BLaER1 treated with 17β-estradiol and CSF1 and Interleukin-3, amounts not matched to agents 10 nM and 100 nM (cell line): Measurements from ENCODE around the gene RNF166.

ENCODE experiments used
- H3K27ac ChIP-seq, 11 experiments: shearing (Covaris generic); formaldehyde crosslinking; 2 replicates each; pipeline ENCODE4 v1.8.1; 2022
- H3K27me3 ChIP-seq, 11 experiments: shearing (Covaris generic); formaldehyde crosslinking; 2 replicates each; pipeline ENCODE4 v1.8.1; 2022
- H3K36me3 ChIP-seq, 11 experiments: shearing (Covaris generic); formaldehyde crosslinking; 2 replicates each; pipeline ENCODE4 v1.8.1; 2022
- H3K4me1 ChIP-seq, 10 experiments: shearing (Covaris generic); formaldehyde crosslinking; 2 replicates each; pipeline ENCODE4 v1.8.1; 2022
- H3K4me2 ChIP-seq, 11 experiments: shearing (Covaris generic); formaldehyde crosslinking; 2 replicates each; pipeline ENCODE4 v1.8.1; 2022
- H3K4me3 ChIP-seq, 10 experiments: shearing (Covaris generic); formaldehyde crosslinking; 2 replicates each; pipeline ENCODE4 v1.8.1; 2022
- H3K9ac ChIP-seq, 11 experiments: shearing (Covaris generic); formaldehyde crosslinking; 2 replicates each; pipeline ENCODE4 v1.8.1; 2022
- H3K9me3 ChIP-seq, 11 experiments: shearing (Covaris generic); formaldehyde crosslinking; replicated peaks in 1 of 11; 2 replicates each; pipeline ENCODE4 v1.8.1; 2022
- H4K20me1 ChIP-seq, 11 experiments: shearing (Covaris generic); formaldehyde crosslinking; 2 replicates each; pipeline ENCODE4 v1.8.1; 2022
- Cebpa-rat ChIP-seq, 11 experiments: shearing (Covaris generic); IDR thresholded peaks; 2 replicates each; pipeline ENCODE4 v1.8.1; 2022

RNF166 gene, protein sequence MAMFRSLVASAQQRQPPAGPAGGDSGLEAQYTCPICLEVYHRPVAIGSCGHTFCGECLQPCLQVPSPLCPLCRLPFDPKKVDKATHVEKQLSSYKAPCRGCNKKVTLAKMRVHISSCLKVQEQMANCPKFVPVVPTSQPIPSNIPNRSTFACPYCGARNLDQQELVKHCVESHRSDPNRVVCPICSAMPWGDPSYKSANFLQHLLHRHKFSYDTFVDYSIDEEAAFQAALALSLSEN

DNA sequence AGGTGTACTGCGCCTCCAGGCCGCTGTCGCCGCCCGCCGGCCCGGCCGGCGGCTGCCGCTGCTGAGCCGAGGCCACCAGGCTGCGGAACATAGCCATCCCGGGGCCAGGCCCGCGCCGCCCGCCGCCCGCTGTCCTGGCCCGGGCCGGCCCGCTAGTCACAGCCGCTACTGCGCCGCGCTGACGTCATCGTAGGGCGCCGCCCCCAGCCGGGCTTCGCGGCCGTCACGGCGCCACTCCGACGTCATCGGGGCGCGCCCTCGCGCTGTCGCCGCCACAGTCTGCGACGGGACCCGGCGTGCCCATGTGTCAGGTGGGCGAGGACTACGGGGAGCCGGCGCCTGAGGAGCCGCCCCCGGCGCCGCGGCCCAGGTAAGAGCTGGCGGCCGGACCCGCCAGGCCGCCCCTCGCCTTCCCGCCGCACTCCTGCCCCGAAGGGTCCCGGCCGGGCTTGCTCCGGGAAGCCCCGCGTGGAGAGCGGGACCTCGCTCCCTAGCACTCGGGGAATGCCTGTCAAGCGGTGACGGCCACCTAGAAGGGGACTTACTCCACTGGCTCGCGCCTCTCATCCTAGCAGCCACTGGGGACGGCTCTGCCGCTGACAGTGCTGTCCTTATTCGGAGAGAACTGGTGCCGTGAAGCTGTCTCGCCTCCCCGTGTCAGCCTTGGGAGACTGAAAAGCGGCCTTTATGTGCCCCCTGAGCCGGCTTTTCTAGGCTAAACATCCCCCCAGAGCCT, at the start of gene RNF166, which contains the start of gene CTU2:
RNF166 (minus strand) TSS at position 180 of the 736 bp plus-strand sequence; CDS start at position 97, 83 bp downstream.
CTU2 (plus strand) TSS at position 275 of the 736 bp plus-strand sequence; CDS start at position 303, 28 bp downstream.
- peak within 1 kb of the TSS; percentile 81 to 95 (median 89) for H3K9ac ChIP-seq
- peak within 1 kb of the TSS; percentile 85 to 99 (median 94) for H3K4me3 ChIP-seq
- peaks cover 0 to 70% (median 50%) of the 10 kb centered on the region in 11 experiments; a peak in 19 of 22 replicates for H4K20me1 ChIP-seq
- peak within 1 kb of the TSS; percentile 80 to 96 (median 88) for H3K27ac ChIP-seq
- peaks cover 0 to 26% (median 19%) of the 10 kb centered on the region in 11 experiments; a peak in 13 of 22 replicates for H3K27me3 ChIP-seq
- no peaks in the 10 kb centered on the region for H3K9me3 ChIP-seq
- TF ChIP-seq Cebpa-rat (IDR thresholded peaks at IDR 0.05) = no peak
- peaks cover 55 to 84% (median 67%) of the 10 kb centered on the region in 10 experiments for H3K4me1 ChIP-seq
- H3K36me3 ChIP-seq = peaks cover 0 to 46% (median 20%) of the 10 kb centered on the region in 11 experiments; a peak in 19 of 22 replicates
- peak within 1 kb of the TSS; percentile 96 to 100 (median 99) for H3K4me2 ChIP-seq

DNA sequence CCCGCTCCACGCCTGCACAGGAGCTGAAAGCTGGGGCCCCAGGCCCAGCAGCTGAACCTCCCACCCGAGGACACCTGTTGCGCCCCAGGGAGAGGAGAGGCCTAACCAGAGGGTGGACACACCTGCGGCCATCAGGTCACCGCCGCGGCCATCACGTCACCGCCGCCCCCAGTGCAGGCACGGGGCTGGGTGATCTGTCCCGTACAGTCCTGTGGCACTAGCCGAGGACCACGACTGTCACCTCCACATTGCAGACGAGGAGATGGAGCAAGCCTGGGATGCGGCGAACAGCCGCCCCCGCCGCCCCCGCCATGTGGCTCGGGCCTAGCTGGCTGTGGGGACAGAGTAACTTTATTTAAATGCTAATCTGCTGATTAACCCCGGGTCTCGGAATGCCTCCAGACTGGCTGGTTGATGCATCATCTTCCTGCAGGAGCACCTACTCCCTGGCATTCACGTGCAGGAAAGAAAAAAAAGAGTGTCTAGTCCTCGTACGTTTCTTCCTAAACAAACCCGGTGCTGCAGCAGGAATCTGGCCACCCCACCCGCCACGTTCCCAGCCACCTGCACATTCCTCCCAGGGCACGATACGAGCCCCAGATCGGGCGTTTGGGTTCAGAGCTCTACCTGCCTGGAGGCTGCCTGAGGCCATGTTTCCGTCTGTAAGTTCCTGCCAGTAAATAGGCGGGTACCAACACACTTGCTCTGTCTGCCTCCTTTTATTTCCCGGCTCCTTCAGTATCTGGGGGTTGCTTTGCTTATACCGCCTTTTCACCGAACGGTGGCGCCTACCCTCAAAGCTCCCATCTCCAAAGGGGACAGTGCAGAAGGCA, 48.9 kb upstream of the RNF166 start:
- peak overlapping the region in 7 of 11 experiments; percentile 24 to 50 (median 39); a peak in 9 of 22 replicates for H3K9ac ChIP-seq

DNA sequence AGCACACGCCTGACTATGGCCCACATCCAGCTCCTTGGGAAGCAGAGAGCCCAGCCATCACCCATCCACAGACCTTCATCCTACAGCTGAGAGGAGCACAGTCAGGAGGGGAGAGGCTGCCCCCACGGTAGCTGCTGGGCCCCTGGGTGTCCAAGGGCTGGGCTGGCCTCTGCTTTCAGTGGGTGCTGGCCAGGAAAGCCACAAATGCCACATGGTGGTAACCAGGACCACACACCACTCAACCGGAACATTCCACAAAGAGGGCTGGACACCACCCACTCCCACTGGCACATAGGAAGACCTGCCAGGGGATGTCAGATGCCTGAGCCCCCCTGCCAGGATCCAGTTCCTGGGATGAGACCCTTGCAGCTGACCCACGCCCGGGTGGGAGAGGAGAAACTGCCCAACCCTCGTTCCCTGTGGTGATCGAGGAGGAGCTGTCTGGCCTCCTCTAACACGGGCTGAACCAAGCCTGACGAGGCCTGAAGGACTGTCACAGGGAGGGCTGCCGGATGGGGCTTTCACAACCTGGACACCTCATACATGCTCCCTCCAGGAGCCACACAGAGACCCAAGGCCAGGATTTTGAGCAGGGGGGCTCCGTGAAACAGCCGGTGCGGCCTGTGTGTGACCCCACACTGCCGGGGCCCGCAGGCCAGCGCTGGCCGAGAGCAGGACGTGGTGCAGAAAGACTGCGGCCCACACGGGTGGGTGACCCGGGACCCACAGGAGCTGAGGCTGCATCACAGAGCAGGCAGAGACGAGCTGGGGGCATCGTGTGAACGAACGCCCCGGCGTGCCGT, 48.1 kb upstream of the RNF166 start:
- peaks cover 87 to 97% (median 95%) of the 10 kb centered on the region in 11 experiments for H4K20me1 ChIP-seq
- H3K4me2 ChIP-seq = peak overlapping the region; percentile 16 to 65 (median 51); a peak in 21 of 22 replicates
- H3K9ac ChIP-seq = peak overlapping the region in 10 of 11 experiments; percentile 5 to 50 (median 39); a peak in 14 of 22 replicates
- H3K4me3 ChIP-seq = no peak overlapping the region
- peaks cover 4 to 58% (median 17%) of the 10 kb centered on the region in 11 experiments; a peak in 17 of 22 replicates for H3K36me3 ChIP-seq
- H3K27ac ChIP-seq = peak overlapping the region in 3 of 11 experiments; percentile 0 to 47 (median 17); a peak in 3 of 22 replicates
- no peaks in the 10 kb centered on the region for H3K27me3 ChIP-seq
- peaks cover 0 to 5% (median 0%) of the 10 kb centered on the region in 11 experiments; a peak in 2 of 22 replicates for H3K9me3 ChIP-seq
- peaks cover 36 to 89% (median 80%) of the 10 kb centered on the region in 10 experiments for H3K4me1 ChIP-seq
- no peak for TF ChIP-seq Cebpa-rat (IDR thresholded peaks at IDR 0.05)

More for the DNA sequence above, 48.9 kb upstream of the RNF166 start:
- Histone ChIP-seq H3K27ac (peak overlapping the region in 1 of 11 experiments; percentile 47; a peak in 1 of 22 replicates), H3K4me1 (peaks cover 44 to 95% (median 85%) of the 10 kb centered on the region in 10 experiments), H3K4me2 (peak overlapping the region; percentile 16 to 65 (median 51); a peak in 16 of 22 replicates), H3K4me3 (no peak overlapping the region), H3K27me3 (no peaks in the 10 kb centered on the region), H3K36me3 (peaks cover 4 to 54% (median 17%) of the 10 kb centered on the region in 11 experiments; a peak in 17 of 22 replicates), H4K20me1 (peaks cover 93 to 97% (median 96%) of the 10 kb centered on the region in 11 experiments), H3K9me3 (peaks cover 0 to 5% (median 0%) of the 10 kb centered on the region in 11 experiments; a peak in 2 of 22 replicates)
- no peak for TF ChIP-seq Cebpa-rat (IDR thresholded peaks at IDR 0.05)

DNA sequence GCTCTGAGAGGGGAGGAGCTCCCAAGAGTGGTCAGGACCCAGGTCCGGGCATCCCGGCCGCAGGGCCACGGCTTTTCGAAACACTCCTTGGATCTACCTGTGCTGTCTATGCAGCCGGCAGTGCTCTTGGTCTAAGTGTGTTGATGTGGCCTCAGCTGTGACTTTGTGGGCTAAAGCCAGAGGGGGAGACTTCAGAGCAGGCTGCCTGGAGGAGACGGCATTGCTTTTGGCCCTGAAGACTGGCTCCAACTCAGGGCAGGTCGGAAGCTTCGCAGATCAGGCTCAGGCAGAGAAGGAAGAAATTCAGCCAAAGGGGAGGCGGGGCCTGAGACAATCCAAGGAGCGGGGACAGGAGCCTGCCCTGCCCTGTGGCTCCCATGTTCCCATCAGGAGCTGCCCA, 47.4 kb upstream of the RNF166 start:
- peak overlapping the region in 2 of 11 experiments; percentile 17 to 47; a peak in 1 of 22 replicates for H3K27ac ChIP-seq
- 0 out of 22 replicates have a peak, but pooled peaks cover 0 to 1% (median 0%) of the 10 kb centered on the region in 11 experiments for H3K9me3 ChIP-seq
- peaks cover 30 to 84% (median 75%) of the 10 kb centered on the region in 10 experiments for H3K4me1 ChIP-seq
- H3K4me3 ChIP-seq = no peak overlapping the region
- peaks cover 4 to 56% (median 14%) of the 10 kb centered on the region in 11 experiments; a peak in 18 of 22 replicates for H3K36me3 ChIP-seq
- H3K9ac ChIP-seq = peak overlapping the region in 8 of 11 experiments; percentile 5 to 50 (median 39); a peak in 7 of 22 replicates
- H4K20me1 ChIP-seq = peaks cover 80 to 97% (median 91%) of the 10 kb centered on the region in 11 experiments
- H3K27me3 ChIP-seq = no peaks in the 10 kb centered on the region
- H3K4me2 ChIP-seq = peak overlapping the region in 8 of 11 experiments; percentile 35 to 65 (median 54); a peak in 13 of 22 replicates
- TF ChIP-seq Cebpa-rat (IDR thresholded peaks at IDR 0.05) = no peak

DNA sequence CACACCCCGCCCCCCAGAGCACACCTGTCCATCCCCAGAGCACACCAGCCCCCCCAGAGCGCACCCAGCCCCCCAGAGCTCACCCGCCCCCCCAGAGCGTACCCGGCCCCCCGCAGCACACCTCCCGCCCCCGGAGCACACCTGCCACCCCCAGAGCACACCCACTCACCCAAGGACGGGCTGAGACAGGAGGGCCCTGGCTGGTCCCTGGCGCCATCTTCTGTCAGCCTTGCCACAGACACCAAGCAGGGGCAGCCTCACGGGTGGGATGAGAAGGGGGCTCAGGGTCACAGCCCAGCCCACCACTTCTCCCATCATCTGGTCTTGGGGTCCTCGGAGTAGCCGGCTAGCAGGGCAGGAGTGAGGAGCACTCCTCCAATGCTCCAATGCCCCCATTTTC, 47.0 kb upstream of the RNF166 start:
- Histone ChIP-seq H3K27me3 (no peaks in the 10 kb centered on the region), H3K4me2 (peak overlapping the region in 2 of 11 experiments; percentile 50 to 51; a peak in 2 of 22 replicates), H3K9me3 (no peaks in the 10 kb centered on the region), H3K36me3 (peaks cover 4 to 56% (median 17%) of the 10 kb centered on the region in 11 experiments; a peak in 17 of 22 replicates), H4K20me1 (peaks cover 80 to 97% (median 91%) of the 10 kb centered on the region in 11 experiments), H3K27ac (0 out of 22 replicates have a peak overlapping the region, but pooled peaks of 1 of the 11 experiments have one; percentile 47), H3K4me1 (peaks cover 30 to 84% (median 75%) of the 10 kb centered on the region in 10 experiments), H3K4me3 (no peak overlapping the region), H3K9ac (peak overlapping the region in 2 of 11 experiments; percentile 28 to 43; a peak in 1 of 22 replicates)
- no peak for TF ChIP-seq Cebpa-rat (IDR thresholded peaks at IDR 0.05)

DNA sequence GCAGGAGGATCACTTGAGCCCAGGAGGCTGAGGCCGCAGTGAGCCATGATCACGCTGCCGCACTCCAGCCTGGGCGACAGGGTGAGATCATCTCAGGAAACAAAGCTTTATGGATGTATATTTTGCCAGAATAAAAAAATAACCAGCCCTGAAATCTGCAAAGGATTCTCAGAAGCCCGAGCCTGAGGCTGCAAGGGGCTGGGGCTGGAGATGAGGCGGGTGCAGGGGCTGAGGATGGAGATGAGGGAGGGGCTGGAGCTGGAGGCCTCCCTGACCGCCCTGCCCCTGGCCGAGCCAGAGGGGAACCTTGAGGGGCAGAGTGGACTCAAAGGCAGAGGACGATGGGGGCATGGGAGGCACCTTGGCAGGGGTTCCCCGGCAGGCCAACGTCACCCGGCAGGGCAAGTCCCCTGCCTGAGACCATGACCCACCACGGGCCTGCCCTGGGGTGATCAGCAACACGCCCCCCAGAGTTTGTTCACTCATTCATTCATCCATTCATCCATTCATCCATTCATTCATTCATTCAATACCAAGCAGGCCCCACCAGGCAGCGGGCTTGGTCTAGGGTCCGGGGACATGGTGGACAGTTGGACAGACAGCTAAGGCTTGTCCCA, 46.3 kb upstream of the RNF166 start:
- TF ChIP-seq Cebpa-rat (IDR thresholded peaks at IDR 0.05) = no peak
- Histone ChIP-seq H3K4me2 (peak overlapping the region in 3 of 11 experiments; percentile 13 to 53 (median 17); a peak in 2 of 22 replicates), H4K20me1 (peaks cover 80 to 97% (median 91%) of the 10 kb centered on the region in 11 experiments), H3K36me3 (peaks cover 4 to 60% (median 20%) of the 10 kb centered on the region in 11 experiments; a peak in 17 of 22 replicates), H3K4me3 (no peak overlapping the region), H3K27me3 (no peaks in the 10 kb centered on the region), H3K9me3 (no peaks in the 10 kb centered on the region), H3K9ac (0 out of 22 replicates have a peak overlapping the region, but pooled peaks of 2 of the 11 experiments have one; percentile 21 to 33), H3K27ac (no peak overlapping the region), H3K4me1 (peaks cover 30 to 84% (median 75%) of the 10 kb centered on the region in 10 experiments)
